WERI-Rb-1 (cell line): ENCODE results near the gene NUMA1.

Experiments
- DNase-seq: peaks from one replicate; pipeline ENCODE4 v3.0.0-alpha.2; 2020
- H3K27ac ChIP-seq: fragments of 250-450 bp; sonication (Bioruptor Pico); 2 replicates; pipeline ENCODE4 v1.5.1; 2020; ENCODE audit warnings: mild to moderate bottlenecking, moderate library complexity
- H3K27me3 ChIP-seq: fragments of 250-450 bp; sonication (Bioruptor Pico); 2 replicates; pipeline ENCODE4 v1.5.1; 2021; ENCODE audit warnings: mild to moderate bottlenecking, low read depth, moderate library complexity; ENCODE audit not compliant: insufficient read depth, severe bottlenecking
- H3K36me3 ChIP-seq: fragments of 250-450 bp; sonication (Bioruptor Pico); 2 replicates; pipeline ENCODE4 v1.5.1; 2020; ENCODE audit warnings: mild to moderate bottlenecking, moderate library complexity
- H3K4me3 ChIP-seq: 2 replicates; pipeline ENCODE4 v1.5.1; 2011; ENCODE audit warnings: low read depth, mild to moderate bottlenecking, control low read depth, low read length
- H3K9me3 ChIP-seq: fragments of 250-450 bp; sonication (Bioruptor Pico); 2 replicates; pipeline ENCODE4 v1.5.1; 2021; ENCODE audit warnings: mild to moderate bottlenecking, moderate library complexity; ENCODE audit not compliant: severe bottlenecking
- CTCF ChIP-seq: IDR thresholded peaks from 2 replicates; pipeline ENCODE4 v1.5.1; 2011; ENCODE audit warnings: low read depth, mild to moderate bottlenecking, control low read depth, inconsistent platforms, low read length

NUMA1 gene

GRCh38 chr11:72015511-72016061 is 64.8 kb downstream of the NUMA1 start:
- Histone ChIP-seq H3K9me3 (no peaks in the 10 kb centered on the region), H3K36me3 (peaks cover 100% of the 10 kb centered on the region), H3K27ac (no peak overlapping the region), H3K4me3 (no peak overlapping the region), H3K27me3 (no peaks in the 10 kb centered on the region)
- DNase-seq, result peak; percentile 53
- peak; percentile 72 for TF ChIP-seq CTCF

GRCh38 chr11:72014761-72015320 is 65.5 kb downstream of the NUMA1 start:
- Histone ChIP-seq H3K4me3 (no peak overlapping the region), H3K27ac (no peak overlapping the region), H3K36me3 (peaks cover 100% of the 10 kb centered on the region), H3K27me3 (no peaks in the 10 kb centered on the region), H3K9me3 (no peaks in the 10 kb centered on the region)
- DNase-seq, result no peak
- no peak for TF ChIP-seq CTCF

GRCh38 chr11:72013765-72014711 is 66.3 kb downstream of the NUMA1 start:
- TF ChIP-seq CTCF, result no peak
- Histone ChIP-seq H3K27me3 (no peaks in the 10 kb centered on the region), H3K27ac (no peak overlapping the region), H3K9me3 (no peaks in the 10 kb centered on the region), H3K36me3 (peaks cover 99% of the 10 kb centered on the region), H3K4me3 (no peak overlapping the region)
- DNase-seq, result no peak

GRCh38 chr11:72012897-72013721 is 67.2 kb downstream of the NUMA1 start:
- Histone ChIP-seq H3K9me3 (no peaks in the 10 kb centered on the region), H3K27ac (no peak overlapping the region), H3K4me3 (no peak overlapping the region), H3K36me3 (peaks cover 98% of the 10 kb centered on the region), H3K27me3 (no peaks in the 10 kb centered on the region)
- no peak for DNase-seq
- no peak for TF ChIP-seq CTCF

DNA sequence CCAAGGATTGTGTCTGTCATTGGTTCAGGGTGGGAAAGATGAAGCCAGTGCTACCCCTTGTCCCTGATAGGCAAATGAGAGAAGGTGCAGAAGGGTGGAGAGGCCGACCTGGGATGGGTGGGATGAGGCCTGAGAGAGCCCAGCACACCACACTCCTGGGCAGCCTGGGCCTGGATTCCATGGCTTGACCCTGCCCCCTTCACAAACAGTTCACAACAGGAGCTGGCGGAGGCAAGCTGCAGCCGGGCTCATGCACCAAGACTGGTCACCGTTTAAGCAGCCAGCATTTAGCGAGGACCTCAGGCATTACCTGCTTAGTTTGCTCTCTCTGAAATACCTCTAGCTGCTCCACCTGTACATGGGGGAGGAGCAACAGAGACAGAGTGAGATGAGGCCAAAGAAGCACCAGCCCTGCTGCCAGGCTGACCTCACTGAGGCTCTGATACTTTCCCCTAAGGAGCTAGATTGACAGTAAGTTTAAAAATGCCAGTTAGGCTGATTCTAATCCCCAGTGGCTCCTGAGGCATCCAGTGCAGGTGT is 68.2 kb downstream of the NUMA1 start:
- no peak for DNase-seq
- Histone ChIP-seq H3K27ac (no peak overlapping the region), H3K4me3 (no peak overlapping the region), H3K27me3 (no peaks in the 10 kb centered on the region), H3K36me3 (peaks cover 98% of the 10 kb centered on the region), H3K9me3 (no peaks in the 10 kb centered on the region)
- TF ChIP-seq CTCF, result no peak
